Muscle layer of colon (tissue), 2 donors: ENCODE data around the gene FERMT3.

ENCODE experiments used
- H3K27ac ChIP-seq: one replicate; pipeline ENCODE4 v1.7.0; 2013; ENCODE audit warnings: low read depth, mild to moderate bottlenecking, low read length, moderate library complexity
- H3K27me3 ChIP-seq, 2 donors: one replicate each; pipeline ENCODE4 v1.7.0; 2013; ENCODE audit warnings: low read length in 2 of 2, mild to moderate bottlenecking in 2 of 2; ENCODE audit not compliant: insufficient read depth in 2 of 2, control insufficient read depth in 1 of 2
- H3K36me3 ChIP-seq: one replicate; pipeline ENCODE4 v1.7.0; 2013; ENCODE audit warnings: mild to moderate bottlenecking, low read length; ENCODE audit not compliant: insufficient read depth
- H3K4me1 ChIP-seq: one replicate; pipeline ENCODE4 v1.7.0; 2013; ENCODE audit warnings: mild to moderate bottlenecking, low read length; ENCODE audit not compliant: insufficient read depth
- H3K4me3 ChIP-seq, 2 donors: one replicate each; pipeline ENCODE4 v1.7.0; 2013; ENCODE audit warnings: low read length in 2 of 2, low read depth in 1 of 2, mild to moderate bottlenecking in 1 of 2, moderate library complexity in 1 of 2
- H3K9ac ChIP-seq: one replicate; pipeline ENCODE4 v1.7.0; 2013; ENCODE audit warnings: low read length
- H3K9me3 ChIP-seq: one replicate; pipeline ENCODE4 v1.7.0; 2013; ENCODE audit warnings: mild to moderate bottlenecking, low read length
- donor health status: abdominal sarcoma.
- donor health status: Adenocarcinoma of cecum.

Gene FERMT3

DNA sequence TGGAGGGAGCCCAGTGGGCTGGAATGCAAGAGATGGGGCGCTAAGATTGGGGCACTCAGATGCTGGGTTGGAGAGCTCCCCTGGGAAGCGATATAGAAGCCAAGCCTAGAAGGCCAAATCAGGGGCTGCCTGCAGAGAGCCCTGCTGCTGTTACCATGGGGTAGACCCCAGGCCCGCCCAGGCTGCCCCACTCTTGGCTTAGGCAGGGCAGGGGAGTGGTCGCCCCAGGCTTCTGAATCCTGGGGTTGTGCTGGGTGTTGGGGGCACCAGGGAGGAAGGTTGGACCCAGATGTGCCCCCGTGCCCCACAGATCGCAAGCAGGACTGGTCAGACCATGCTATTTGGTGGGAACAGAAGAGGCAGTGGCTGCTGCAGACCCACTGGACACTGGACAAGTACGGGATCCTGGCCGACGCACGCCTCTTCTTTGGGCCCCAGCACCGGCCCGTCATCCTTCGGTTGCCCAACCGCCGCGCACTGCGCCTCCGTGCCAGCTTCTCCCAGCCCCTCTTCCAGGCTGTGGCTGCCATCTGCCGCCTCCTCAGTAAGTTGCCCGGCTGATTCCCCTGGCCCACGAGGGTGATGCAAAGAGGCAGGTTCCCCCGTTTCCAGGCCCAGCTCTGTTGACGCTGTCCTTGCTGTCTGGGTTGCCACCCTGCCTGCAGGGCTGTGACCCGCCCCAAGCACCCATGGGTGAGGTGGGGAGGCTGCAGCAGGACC lies 3.9 kb downstream of the FERMT3 start:
- H3K27me3 ChIP-seq = no peaks in the 10 kb centered on the region
- no peak overlapping the region for H3K27ac ChIP-seq
- H3K36me3 ChIP-seq = no peaks in the 10 kb centered on the region
- H3K9me3 ChIP-seq = no peaks in the 10 kb centered on the region
- no peak overlapping the region for H3K9ac ChIP-seq
- no peak overlapping the region for H3K4me3 ChIP-seq
- peaks cover 3% of the 10 kb centered on the region for H3K4me1 ChIP-seq

GRCh38 chr11:64211181-64211872 lies 4.8 kb downstream of the FERMT3 start:
- Histone ChIP-seq H3K27ac (no peak overlapping the region), H3K36me3 (no peaks in the 10 kb centered on the region), H3K4me1 (peaks cover 3% of the 10 kb centered on the region), H3K9me3 (no peaks in the 10 kb centered on the region), H3K4me3 (no peak overlapping the region), H3K27me3 (no peaks in the 10 kb centered on the region), H3K9ac (no peak overlapping the region)

DNA sequence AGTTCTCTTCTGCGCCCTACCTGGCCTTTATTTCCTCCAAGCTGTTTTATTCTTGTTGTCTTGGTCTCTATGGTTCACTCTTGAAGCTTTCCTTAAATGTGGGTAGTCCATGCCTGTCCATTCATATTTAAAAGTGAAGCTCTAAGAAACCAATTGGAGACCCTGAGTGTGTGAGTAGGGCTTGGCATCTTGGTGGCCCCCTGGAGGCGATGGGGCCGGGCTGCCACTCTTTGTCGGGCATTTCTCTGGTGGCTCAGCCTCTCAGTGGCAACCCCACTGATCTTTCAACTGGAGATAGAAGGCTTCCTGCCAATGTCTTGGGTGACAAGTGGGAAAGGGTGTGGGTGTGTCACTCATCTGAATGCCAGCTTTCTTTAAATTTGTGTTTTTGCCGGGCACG lies 10.4 kb downstream of the FERMT3 start:
- H3K9me3 ChIP-seq = no peaks in the 10 kb centered on the region
- no peak overlapping the region for H3K27ac ChIP-seq
- H3K4me3 ChIP-seq = no peak overlapping the region
- no peaks in the 10 kb centered on the region for H3K36me3 ChIP-seq
- no peaks in the 10 kb centered on the region for H3K4me1 ChIP-seq
- H3K9ac ChIP-seq = no peak overlapping the region
- H3K27me3 ChIP-seq = no peaks in the 10 kb centered on the region

DNA sequence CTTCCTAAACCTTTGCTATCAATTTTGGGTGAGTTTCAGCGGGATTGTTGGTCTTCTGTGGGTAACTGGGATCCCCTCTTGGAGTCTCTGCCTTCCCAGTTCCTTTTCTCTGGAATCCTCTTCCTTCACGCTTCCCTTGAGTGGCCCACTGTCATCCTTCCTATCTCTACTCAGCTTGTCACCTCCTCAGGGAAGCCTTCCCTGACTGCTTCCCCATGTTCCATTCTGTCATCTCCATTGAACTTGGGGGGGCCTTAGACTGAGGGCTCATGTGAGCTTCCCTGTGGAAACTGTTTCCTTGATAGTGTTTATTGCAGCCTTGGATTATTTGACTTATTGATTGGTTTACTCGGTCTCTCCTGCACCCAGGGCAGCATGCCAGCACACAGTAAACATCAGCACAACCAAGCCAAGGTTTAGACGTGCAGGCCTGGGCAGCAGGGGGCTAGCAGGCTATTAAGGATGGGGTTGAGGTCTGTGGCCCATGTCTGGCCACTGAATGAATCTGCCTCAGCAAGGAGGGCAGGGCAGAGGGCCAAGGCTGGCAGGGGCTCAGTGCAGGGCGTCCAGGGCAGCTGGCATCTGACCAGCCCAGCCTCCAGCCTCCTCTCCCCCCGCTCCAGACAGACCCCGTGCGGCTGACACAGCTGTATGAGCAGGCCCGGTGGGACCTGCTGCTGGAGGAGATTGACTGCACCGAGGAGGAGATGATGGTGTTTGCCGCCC lies 12.3 kb downstream of the FERMT3 start:
- H3K27ac ChIP-seq = no peak overlapping the region
- no peak overlapping the region for H3K9ac ChIP-seq

DNA sequence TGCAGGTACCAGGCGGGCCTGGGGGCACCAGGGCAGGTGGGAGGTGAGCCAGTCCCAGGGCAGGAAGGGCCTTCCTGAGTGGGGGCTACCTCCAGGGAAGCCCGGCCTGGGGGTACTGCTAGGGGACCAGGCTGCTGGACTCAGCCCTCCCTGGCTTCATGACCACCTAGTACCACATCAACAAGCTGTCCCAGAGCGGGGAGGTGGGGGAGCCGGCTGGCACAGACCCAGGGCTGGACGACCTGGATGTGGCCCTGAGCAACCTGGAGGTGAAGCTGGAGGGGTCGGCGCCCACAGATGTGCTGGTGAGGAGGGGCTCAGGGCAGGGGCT lies 12.8 kb downstream of the FERMT3 start:
- Histone ChIP-seq H3K27me3 (no peaks in the 10 kb centered on the region), H3K4me3 (no peak overlapping the region), H3K9ac (no peak overlapping the region), H3K36me3 (no peaks in the 10 kb centered on the region), H3K4me1 (no peaks in the 10 kb centered on the region), H3K27ac (no peak overlapping the region), H3K9me3 (no peaks in the 10 kb centered on the region)

More for the DNA sequence above, 12.3 kb downstream of the FERMT3 start:
- Histone ChIP-seq H3K9me3 (no peaks in the 10 kb centered on the region), H3K36me3 (no peaks in the 10 kb centered on the region), H3K27me3 (no peaks in the 10 kb centered on the region), H3K4me3 (no peak overlapping the region), H3K4me1 (no peaks in the 10 kb centered on the region)

DNA sequence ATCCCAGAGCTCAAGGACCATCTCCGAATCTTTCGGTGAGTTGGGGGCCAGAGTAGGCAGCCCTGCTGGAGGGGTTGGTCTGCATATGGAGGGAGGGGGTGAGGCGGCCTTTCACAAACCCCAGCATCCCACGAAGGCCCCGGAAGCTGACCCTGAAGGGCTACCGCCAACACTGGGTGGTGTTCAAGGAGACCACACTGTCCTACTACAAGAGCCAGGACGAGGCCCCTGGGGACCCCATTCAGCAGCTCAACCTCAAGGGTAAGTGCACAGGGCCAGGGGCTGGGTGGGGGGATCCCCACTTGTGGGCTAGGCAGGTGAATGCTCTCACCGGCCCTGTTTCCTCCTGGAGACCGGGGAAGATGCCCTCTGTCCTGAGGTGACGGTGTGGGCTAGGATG lies 13.2 kb downstream of the FERMT3 start:
- Histone ChIP-seq H3K27ac (no peak overlapping the region), H3K4me3 (no peak overlapping the region), H3K9me3 (no peaks in the 10 kb centered on the region), H3K27me3 (no peaks in the 10 kb centered on the region), H3K9ac (no peak overlapping the region), H3K36me3 (no peaks in the 10 kb centered on the region), H3K4me1 (no peaks in the 10 kb centered on the region)

DNA sequence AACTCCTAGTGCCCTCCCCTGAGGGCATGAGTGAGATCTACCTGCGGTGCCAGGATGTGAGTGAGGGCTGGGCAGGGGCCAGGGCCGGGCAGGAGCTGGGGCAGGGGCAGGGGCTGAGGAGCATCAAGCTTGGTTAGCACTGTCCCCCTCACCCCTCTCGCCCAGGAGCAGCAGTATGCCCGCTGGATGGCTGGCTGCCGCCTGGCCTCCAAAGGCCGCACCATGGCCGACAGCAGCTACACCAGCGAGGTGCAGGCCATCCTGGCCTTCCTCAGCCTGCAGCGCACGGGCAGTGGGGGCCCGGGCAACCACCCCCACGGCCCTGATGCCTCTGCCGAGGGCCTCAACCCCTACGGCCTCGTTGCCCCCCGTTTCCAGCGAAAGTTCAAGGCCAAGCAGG lies 13.8 kb downstream of the FERMT3 start:
- H3K27ac ChIP-seq = no peak overlapping the region
- no peaks in the 10 kb centered on the region for H3K9me3 ChIP-seq
- H3K4me3 ChIP-seq = no peak overlapping the region
- H3K4me1 ChIP-seq = peaks cover 4% of the 10 kb centered on the region
- no peaks in the 10 kb centered on the region for H3K36me3 ChIP-seq
- no peak overlapping the region for H3K9ac ChIP-seq
- no peaks in the 10 kb centered on the region for H3K27me3 ChIP-seq

DNA sequence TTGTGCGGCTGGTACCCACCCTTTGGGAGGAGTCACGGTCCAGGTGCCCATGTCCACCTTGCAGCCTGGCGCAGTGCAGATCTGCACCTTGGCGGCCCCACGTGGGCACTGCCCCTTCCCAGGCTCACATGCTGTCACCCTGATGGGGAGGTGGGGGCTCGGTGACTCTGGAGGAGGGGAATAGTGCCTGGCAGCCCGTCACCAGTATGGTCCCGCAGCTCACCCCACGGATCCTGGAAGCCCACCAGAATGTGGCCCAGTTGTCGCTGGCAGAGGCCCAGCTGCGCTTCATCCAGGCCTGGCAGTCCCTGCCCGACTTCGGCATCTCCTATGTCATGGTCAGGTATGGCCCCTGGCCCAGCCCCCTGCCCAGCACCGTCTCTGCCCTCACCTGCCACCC lies 14.3 kb downstream of the FERMT3 start:
- Histone ChIP-seq H3K4me3 (no peak overlapping the region), H3K27me3 (no peaks in the 10 kb centered on the region), H3K9me3 (no peaks in the 10 kb centered on the region), H3K27ac (no peak overlapping the region), H3K9ac (no peak overlapping the region), H3K4me1 (peaks cover 8% of the 10 kb centered on the region), H3K36me3 (no peaks in the 10 kb centered on the region)

DNA sequence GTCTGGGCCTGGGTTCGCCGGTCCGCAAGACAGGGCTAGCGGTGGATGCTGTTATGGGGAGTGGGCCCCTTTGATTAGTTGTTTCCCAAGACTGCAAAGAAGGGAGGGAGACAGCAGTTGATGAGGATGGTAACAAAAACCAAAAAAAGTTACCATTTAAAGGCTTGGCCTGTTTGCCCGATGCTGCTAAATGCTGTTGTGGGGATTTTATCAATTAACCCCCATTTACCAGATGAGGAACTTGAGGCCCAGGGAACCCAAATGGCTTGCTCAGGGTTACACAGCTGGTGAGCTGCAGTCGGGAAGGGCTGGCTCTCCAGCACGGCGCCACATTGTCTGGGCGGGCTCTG lies 16.1 kb downstream of the FERMT3 start:
- Histone ChIP-seq H3K27ac (no peak overlapping the region), H3K36me3 (no peaks in the 10 kb centered on the region), H3K9me3 (no peaks in the 10 kb centered on the region), H3K4me1 (peaks cover 20% of the 10 kb centered on the region), H3K4me3 (no peak overlapping the region), H3K9ac (no peak overlapping the region), H3K27me3 (no peaks in the 10 kb centered on the region)

GRCh38 chr11:64223001-64223651 lies 16.6 kb downstream of the FERMT3 start:
- Histone ChIP-seq H3K4me3 (no peak overlapping the region), H3K27me3 (no peaks in the 10 kb centered on the region), H3K9ac (no peak overlapping the region), H3K9me3 (no peaks in the 10 kb centered on the region), H3K27ac (no peak overlapping the region), H3K36me3 (no peaks in the 10 kb centered on the region), H3K4me1 (peaks cover 21% of the 10 kb centered on the region)

DNA sequence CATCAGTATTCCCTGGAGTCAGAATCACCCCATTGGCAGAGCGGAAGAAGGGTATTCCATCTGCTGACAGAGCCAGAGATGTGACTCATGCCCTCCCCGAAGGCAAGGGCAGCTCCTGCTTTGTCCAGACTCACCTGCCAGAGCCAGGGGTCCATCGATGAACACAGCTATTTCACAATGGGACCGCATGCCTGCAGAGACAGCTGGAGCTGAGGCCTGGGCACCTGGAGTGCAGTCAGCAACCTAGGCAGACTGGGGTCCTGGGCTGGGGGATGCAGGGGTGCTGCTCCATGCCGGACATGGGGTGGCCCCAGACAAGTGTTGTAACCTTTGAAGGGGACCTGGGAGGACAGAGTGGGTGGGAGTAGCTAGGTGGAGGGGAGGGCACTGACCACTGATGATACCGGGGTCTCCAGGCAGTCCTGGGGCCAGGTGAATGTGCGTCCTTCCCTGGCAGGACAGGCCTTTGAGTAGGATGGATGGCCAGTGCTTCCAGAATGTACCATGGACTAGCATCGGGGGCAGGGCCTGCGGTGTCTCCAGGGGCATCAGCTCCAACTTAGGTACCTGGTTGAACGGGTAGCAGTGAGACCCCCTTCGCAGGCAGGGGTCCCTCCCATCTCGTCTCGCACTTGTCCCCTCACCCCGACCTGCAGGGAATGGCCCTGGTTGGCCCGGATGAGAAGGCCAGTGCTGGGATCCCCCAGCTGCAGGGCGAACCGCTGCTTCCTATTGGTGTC lies 17.8 kb downstream of the FERMT3 start:
- Histone ChIP-seq H3K27ac (no peak overlapping the region), H3K27me3 (no peaks in the 10 kb centered on the region), H3K4me1 (peaks cover 24% of the 10 kb centered on the region), H3K9ac (no peak overlapping the region), H3K4me3 (no peak overlapping the region), H3K9me3 (no peaks in the 10 kb centered on the region), H3K36me3 (no peaks in the 10 kb centered on the region)
